HUES64 (cell line): Measurements from ENCODE around the gene ZBBX.

Experiments
- H3K27ac ChIP-seq: 2 replicates; pipeline ENCODE4 v1.7.0; 2013; ENCODE audit warnings: low read depth, low read length, inconsistent platforms
- H3K27me3 ChIP-seq: 2 replicates; pipeline ENCODE4 v1.6.1; 2013; ENCODE audit warnings: mild to moderate bottlenecking, low read length; ENCODE audit not compliant: insufficient read depth
- H3K36me3 ChIP-seq: 2 replicates; pipeline ENCODE4 v1.6.1; 2013; ENCODE audit warnings: mild to moderate bottlenecking, low read length; ENCODE audit not compliant: insufficient read depth
- H3K4me1 ChIP-seq: 2 replicates; pipeline ENCODE4 v1.6.1; 2013; ENCODE audit warnings: mild to moderate bottlenecking, low read length, moderate library complexity; ENCODE audit not compliant: insufficient read depth
- H3K4me3 ChIP-seq: 2 replicates; pipeline ENCODE4 v1.5.1; 2013; ENCODE audit warnings: mild to moderate bottlenecking, low read length, moderate library complexity
- H3K9ac ChIP-seq: 2 replicates; pipeline ENCODE4 v1.6.1; 2013; ENCODE audit warnings: mild to moderate bottlenecking, low read depth, low read length
- H3K9me3 ChIP-seq: 2 replicates; pipeline ENCODE4 v1.6.1; 2013; ENCODE audit warnings: low read depth, low read length; ENCODE audit not compliant: insufficient read depth
- WGBS: fragments of 150-250, 120-280 bp; methylation state at CpG from one replicate; pipeline ENCODE4 v1.1.7; 2013; ENCODE audit warnings: missing lambda C conversion rate; 5-methylcytosine and 5-hydroxymethylcytosine counted together

ZBBX gene

GRCh38 chr3:167241048-167241845, 138.8 kb downstream of the ZBBX start:
- Histone ChIP-seq H3K4me1 (peaks cover 15% of the 10 kb centered on the region), H3K9me3 (no peaks in the 10 kb centered on the region), H3K36me3 (no peaks in the 10 kb centered on the region), H3K9ac (no peak overlapping the region), H3K27me3 (no peaks in the 10 kb centered on the region), H3K27ac (no peak overlapping the region), H3K4me3 (no peak overlapping the region)
- 79% methylated on average over 1 of the region's 1 CpG for WGBS

DNA sequence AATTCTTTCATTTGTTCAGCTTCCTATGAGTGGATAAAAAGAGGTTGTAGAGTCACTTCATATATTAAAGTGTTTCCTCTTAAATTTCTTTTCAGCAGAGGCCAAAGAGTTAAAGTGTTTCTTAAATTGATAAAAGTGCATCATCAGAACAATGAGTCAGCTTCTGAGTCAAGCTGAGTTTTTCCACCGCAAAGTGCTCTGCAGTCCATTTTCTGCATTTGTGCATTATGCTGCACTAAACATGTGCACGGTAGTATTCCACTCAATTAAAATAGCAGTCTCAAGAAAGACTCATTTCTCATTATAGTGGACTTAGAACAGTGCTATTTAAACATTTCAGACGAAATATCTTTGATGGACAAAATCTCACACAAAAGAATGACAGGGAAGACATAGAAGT, 152.0 kb downstream of the ZBBX start:
- Histone ChIP-seq H3K9ac (no peak overlapping the region), H3K36me3 (no peaks in the 10 kb centered on the region), H3K4me1 (no peaks in the 10 kb centered on the region), H3K27ac (no peak overlapping the region), H3K4me3 (no peak overlapping the region), H3K27me3 (no peaks in the 10 kb centered on the region), H3K9me3 (no peaks in the 10 kb centered on the region)
- WGBS: 100% methylated on average over 2 of the region's 3 CpGs

- Histone ChIP-seq H3K27me3 (no peaks in the 10 kb centered on the region), H3K9ac (no peak overlapping the region), H3K27ac (no peak overlapping the region), H3K4me1 (no peaks in the 10 kb centered on the region), H3K4me3 (no peak overlapping the region), H3K9me3 (no peaks in the 10 kb centered on the region), H3K36me3 (no peaks in the 10 kb centered on the region)
- no CpG with 5 or more reads among the region's 1 CpG for WGBS
Measured at GRCh38 chr3:167225821-167226220, 154.3 kb downstream of the ZBBX start.

- Histone ChIP-seq H3K4me1 (no peaks in the 10 kb centered on the region), H3K4me3 (no peak overlapping the region), H3K9me3 (no peaks in the 10 kb centered on the region), H3K27ac (no peak overlapping the region), H3K27me3 (no peaks in the 10 kb centered on the region), H3K9ac (no peak overlapping the region), H3K36me3 (no peaks in the 10 kb centered on the region)
Measured at GRCh38 chr3:167209011-167209410, 171.1 kb downstream of the ZBBX start.

DNA sequence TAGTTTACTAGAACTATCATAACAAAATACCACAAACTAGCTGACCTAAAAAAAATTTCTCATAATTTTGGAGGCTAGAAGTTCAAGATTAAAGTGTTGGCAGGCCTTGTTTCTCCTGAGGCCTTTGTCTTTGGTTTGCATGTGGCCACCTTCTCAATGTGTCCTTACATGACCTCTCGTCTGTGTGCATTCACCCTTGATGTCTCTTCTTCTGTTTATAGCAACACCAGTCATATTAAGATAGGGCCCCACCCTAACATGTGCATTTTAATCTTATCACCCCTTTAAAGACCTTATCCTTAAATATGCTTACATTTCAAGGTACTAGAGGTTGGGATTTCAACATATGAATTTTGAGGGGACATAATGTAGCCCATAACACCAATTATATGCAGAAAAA, 177.0 kb downstream of the ZBBX start:
- Histone ChIP-seq H3K4me3 (no peak overlapping the region), H3K9me3 (no peaks in the 10 kb centered on the region), H3K4me1 (no peaks in the 10 kb centered on the region), H3K27me3 (no peaks in the 10 kb centered on the region), H3K27ac (no peak overlapping the region), H3K36me3 (no peaks in the 10 kb centered on the region), H3K9ac (no peak overlapping the region)
- WGBS: 90% methylated on average over 1 of the region's 1 CpG

- H3K9me3 ChIP-seq: no peaks in the 10 kb centered on the region
- WGBS: no CpG with 5 or more reads among the region's 1 CpG
- H3K9ac ChIP-seq: no peak overlapping the region
- no peak overlapping the region for H3K4me3 ChIP-seq
- H3K36me3 ChIP-seq: no peaks in the 10 kb centered on the region
- no peak overlapping the region for H3K27ac ChIP-seq
- H3K27me3 ChIP-seq: no peaks in the 10 kb centered on the region
- no peaks in the 10 kb centered on the region for H3K4me1 ChIP-seq
Measured at GRCh38 chr3:167198949-167199600, 181.0 kb downstream of the ZBBX start.
